K562 (cell line): ENCODE data around the gene OPRD1. TPM values are rescaled to one million over a fixed set of nuclear protein-coding genes. Genes with fewer than 3 reads are reported as not detected.
"Not testable (repeated sequence)": the region's sequence is repeated elsewhere in the genome, so short reads cannot be mapped to it uniquely, and the experiment has no call there.

ENCODE experiments used
- ATAC-seq: fragments of 200-7000 bp; cut with Tn5 transposase; 3 replicates; pipeline ENCODE4 v1.9.1; 2020; ENCODE audit warnings: moderate library complexity
- BruUV-seq: library from RNA; stranded (reverse); fragments of 400-500 nt; replicated peaks from 2 replicates; lab custom pipeline; 2021; lab: Mats Ljungman, UMichigan
- CTCF ChIA-PET: fragments of 300-600 bp; formaldehyde crosslinking; extraction: SDS; loops from one replicate; lab custom pipeline; 2021; ENCODE audit warnings: low intra/inter-chr PET ratio; lab: Yijun Ruan, JAX
- POLR2A ChIA-PET: fragments of 300-600, 350-650 bp; sonication (Branson Sonifier 250); formaldehyde crosslinking; extraction: SDS; loops from one replicate; lab custom pipeline; 2021; ENCODE audit warnings: antibody characterized with exemption, inconsistent platforms; lab: Yijun Ruan, JAX
- DNase-seq, 4 experiments: peaks; one replicate each; pipeline versions ENCODE4 v3.0.0 to v3.0.0-alpha.2; 2011 to 2018; ENCODE audit warnings: low spot score in 3 of 4, mixed read lengths in 3 of 4; ENCODE audit errors: extremely low read depth in 1 of 4
- FAIRE-seq: peaks from 2 replicates; lab custom pipeline; 2011; peaks lifted over from hg19 to GRCh38; lab: Jason Lieb, UNC
- H2AFZ ChIP-seq: 2 replicates; pipeline ENCODE4 v1.6.0; 2011; ENCODE audit warnings: low read depth, low read length, control low read depth, inconsistent platforms
- H3K27ac ChIP-seq: fragments of 200-600 bp; 3 replicates; pipeline ENCODE4 v1.8.0; 2011; ENCODE audit warnings: low read depth, mild to moderate bottlenecking, control low read depth, inconsistent platforms, low read length, moderate library complexity, mixed read lengths; ENCODE audit errors: extremely low read depth
- H3K27me3 ChIP-seq, 2 experiments: fragments of 300-600 bp in 1 of 2; 2 replicates in 1 of 2; 3 replicates in 1 of 2; pipeline versions ENCODE4 v1.6.0 to v1.8.0; 2011; ENCODE audit warnings: inconsistent platforms in 2 of 2, low read length in 2 of 2, mild to moderate bottlenecking in 1 of 2, mixed read lengths in 1 of 2, moderate library complexity in 1 of 2; ENCODE audit not compliant: control insufficient read depth in 2 of 2, insufficient read depth in 2 of 2
- H3K36me3 ChIP-seq: fragments of 300-600 bp; 3 replicates; pipeline ENCODE4 v1.8.0; 2011; ENCODE audit warnings: mild to moderate bottlenecking, low read length, inconsistent platforms; ENCODE audit not compliant: control insufficient read depth, insufficient read depth
- H3K4me1 ChIP-seq, 2 experiments: fragments of 200-600 bp in 1 of 2; replicated peaks in 1 of 2; 2 replicates in 1 of 2; 3 replicates in 1 of 2; pipeline versions ENCODE4 v1.5.1 to v1.8.0; 2011; ENCODE audit warnings: inconsistent platforms in 2 of 2, low read length in 2 of 2, mild to moderate bottlenecking in 1 of 2, mixed read lengths in 1 of 2, moderate library complexity in 1 of 2; ENCODE audit not compliant: control insufficient read depth in 2 of 2, insufficient read depth in 2 of 2
- H3K4me2 ChIP-seq: 2 replicates; pipeline ENCODE4 v1.6.1; 2011; ENCODE audit warnings: low read length, control low read depth, inconsistent platforms, mixed read lengths; ENCODE audit not compliant: insufficient read depth
- H3K4me3 ChIP-seq: fragments of 200-600 bp; sonication (generic), shearing (Covaris generic); 2 replicates; pipeline ENCODE4 v1.5.1; 2016; ENCODE audit warnings: control low read depth, inconsistent platforms
- H3K79me2 ChIP-seq: fragments of 200-600 bp; 3 replicates; pipeline ENCODE4 v1.8.0; 2011; ENCODE audit warnings: low read length, inconsistent platforms; ENCODE audit not compliant: control insufficient read depth, insufficient read depth
- H3K9ac ChIP-seq, 2 experiments: 2 replicates each; pipeline versions ENCODE4 v1.6.0 to v1.6.1; 2011; ENCODE audit warnings: low read depth in 2 of 2, low read length in 2 of 2, control low read depth in 1 of 2, inconsistent platforms in 1 of 2, mild to moderate bottlenecking in 1 of 2, mixed read lengths in 1 of 2; ENCODE audit not compliant: insufficient read depth in 1 of 2
- H3K9me1 ChIP-seq: one replicate; pipeline ENCODE4 v1.6.0; 2011; ENCODE audit warnings: inconsistent platforms, mild to moderate bottlenecking, low read length, moderate library complexity; ENCODE audit not compliant: control insufficient read depth, insufficient read depth
- H3K9me3 ChIP-seq: replicated peaks from 2 replicates; pipeline ENCODE4 v1.5.1; 2011; ENCODE audit warnings: low read depth, low read length, inconsistent platforms; ENCODE audit not compliant: control insufficient read depth, insufficient read depth
- H4K20me1 ChIP-seq: replicated peaks from 2 replicates; pipeline ENCODE4 v1.6.1; 2011; ENCODE audit warnings: low read length, inconsistent platforms, mixed read lengths; ENCODE audit not compliant: control insufficient read depth, insufficient read depth
- KDM1A ChIP-seq, 2 experiments: fragments of 450-650 bp; IDR thresholded peaks; 2 replicates each; pipeline ENCODE4 v1.6.1; 2016; ENCODE audit warnings: mild to moderate bottlenecking in 2 of 2
- MAFF ChIP-seq: IDR thresholded peaks from 2 replicates; pipeline ENCODE4 v1.6.1; 2012; ENCODE audit warnings: low read length, improper control_type of control experiment
- RBM17 ChIP-seq: fragments of 200-400 bp; formaldehyde crosslinking; IDR thresholded peaks from 2 replicates; pipeline ENCODE4 v1.6.1; 2017; ENCODE audit warnings: low read depth, mild to moderate bottlenecking, low read length, borderline replicate concordance
- TCF15 ChIP-seq: fragments of 250-450 bp; sonication (Bioruptor Pico); IDR thresholded peaks from 2 replicates; pipeline ENCODE4 v1.8.0; 2022; ENCODE audit warnings: moderate library complexity, mild to moderate bottlenecking, inconsistent platforms
- USF1 ChIP-seq: sonication (generic); formaldehyde crosslinking; IDR thresholded peaks from 2 replicates; pipeline ENCODE4 v1.9.0; 2022; ENCODE audit warnings: mild to moderate bottlenecking, missing genetic modification reagents
- ZNF239 ChIP-seq: fragments of 250-450 bp; sonication (Bioruptor Pico); IDR thresholded peaks from 2 replicates; pipeline ENCODE4 v1.4.0; 2020; ENCODE audit warnings: mild to moderate bottlenecking
- ZNF24 ChIP-seq: fragments of 450-650 bp; IDR thresholded peaks from 2 replicates; pipeline ENCODE4 v1.6.1; 2016
- WGBS: fragments of 100-300 bp; shearing (Covaris generic); methylation state at CpG from one replicate; pipeline ENCODE4 v1.1.6; 2016; ENCODE audit warnings: low coverage, mixed read lengths; ENCODE audit not compliant: insufficient coverage; ENCODE audit errors: missing lambda C conversion rate; 5-methylcytosine and 5-hydroxymethylcytosine counted together
- in situ Hi-C: fragments of 300-500 bp; cut with MboI; formaldehyde crosslinking; loops from 4 replicates; pipeline ENCODE4 v1.15.0; 2018; ENCODE audit warnings: inconsistent platforms, mixed read lengths
- intact Hi-C: fragments of 100-400 bp; cut with micrococcal nuclease; formaldehyde crosslinking; loops from 2 replicates; pipeline ENCODE4 v1.14.2; 2022
- polyA plus RNA-seq, 8 experiments: library from polyadenylated mRNA; depleted of rRNA in 4 of 8; stranded (reverse) in 5 of 8; unstranded in 3 of 8; fragments of >200 nt; fragmentation: Nextera tagmentation in 2 of 8; fragmentation: Illumina TruSeq in 1 of 8; extraction: Ambion mirVana in 2 of 8; extraction: Trizol in 1 of 8; gene quantifications; 2 replicates each; pipeline versions ENCODE4 v1.2.1 to v1.2.3, GENCODE V29; 2011 to 2014; ENCODE audit warnings: inconsistent platforms in 1 of 8, missing spikeins in 1 of 8
- total RNA-seq, 7 experiments: library from RNA; depleted of rRNA in 6 of 7; stranded (reverse); fragments of >200 nt in 6 of 7; fragmentation: Illumina TruSeq in 2 of 7; extraction: Trizol in 2 of 7; gene quantifications; 2 replicates each; pipeline versions ENCODE4 v1.2.1 to v1.2.3, GENCODE V29; 2011 to 2021; ENCODE audit warnings: low replicate concordance in 1 of 7

OPRD1 gene
- total and polyA plus RNA-seq, 9 of the 15 experiments (the other 6 are each of a cell fraction or from before 2014, with no cell fraction given), result under 0.01 to 0.03 (median under 0.01) TPM; not detected in 6

GRCh38 chr1:28822799-28823198, 10.8 kb downstream of the OPRD1 start (continued):
- TF ChIP-seq USF1 (CRISPR knock-in tag), result no peak
- no peak for TF ChIP-seq KDM1A (IDR thresholded peaks at IDR 0.05)
- no peak for TF ChIP-seq TCF15 (CRISPR knock-in tag)
- no peak for TF ChIP-seq ZNF239 (CRISPR knock-in tag)
- no peak for TF ChIP-seq MAFF
- TF ChIP-seq RBM17, result no peak
- TF ChIP-seq ZNF24, result no peak

GRCh38 chr1:28824061-28824460, 12.1 kb downstream of the OPRD1 start:
- intact Hi-C loops, H3K36me3 ChIP-seq, H3K4me2 ChIP-seq, H4K20me1 ChIP-seq, H3K4me3 ChIP-seq, FAIRE-seq, in situ Hi-C loops, H3K79me2 ChIP-seq, H3K4me1 ChIP-seq, H3K27ac ChIP-seq, H2AFZ ChIP-seq, H3K9me1 ChIP-seq, CTCF ChIA-PET, H3K9ac ChIP-seq, H3K9me3 ChIP-seq, BruUV-seq, DNase-seq, ATAC-seq: not testable (repeated sequence)
- POLR2A ChIA-PET, result interaction anchor here (0.7 kb wide), 1 partner anchor 11 kb away, joined by 3 read pairs; no protein-coding TSS in a partner anchor
- H3K27me3 ChIP-seq, result peaks cover 18 to 64% of the 10 kb centered on the region in 2 experiments
- 45% methylated on average over 7 of the region's 11 CpGs for WGBS

- H3K4me3 ChIP-seq, in situ Hi-C loops, intact Hi-C loops, FAIRE-seq, H3K9me3 ChIP-seq, H2AFZ ChIP-seq, H3K9me1 ChIP-seq, H3K27ac ChIP-seq, BruUV-seq, DNase-seq, ATAC-seq, H3K36me3 ChIP-seq, H3K9ac ChIP-seq, H4K20me1 ChIP-seq, H3K4me2 ChIP-seq, CTCF ChIA-PET, H3K79me2 ChIP-seq, H3K4me1 ChIP-seq: not testable (repeated sequence)
- H3K27me3 ChIP-seq, result peaks cover 15 to 48% of the 10 kb centered on the region in 2 experiments; a peak in 4 of 5 replicates
- WGBS, result 2% methylated on average over 7 of the region's 11 CpGs
- POLR2A ChIA-PET, result interaction anchor here (0.6 to 1.5 kb wide), 6 partner anchors 13 to 198 kb away, joined by 3 to 6 read pairs (median 3); partner anchors contain the start of gene RNU11
Observed at GRCh38 chr1:28828227-28828858, 16.4 kb downstream of the OPRD1 start.
